Stimulated activated CD8-positive, alpha-beta memory T cell treated with anti-CD3 and anti-CD28 coated beads, Interleukin-12 subunit alpha, Interleukin-12 subunit beta, amount 100 ng/mL, for 1 hour (primary cell): Measurements from ENCODE around the gene TNFRSF1A.
"Not testable (repeated sequence)": the region's sequence is repeated elsewhere in the genome, so short reads cannot be mapped to it uniquely, and the experiment has no call there.

Experiments
- DNase-seq: peaks from one replicate; pipeline ENCODE4 v3.0.0-alpha.2; 2020; ENCODE audit warnings: low read depth

Gene TNFRSF1A

DNA sequence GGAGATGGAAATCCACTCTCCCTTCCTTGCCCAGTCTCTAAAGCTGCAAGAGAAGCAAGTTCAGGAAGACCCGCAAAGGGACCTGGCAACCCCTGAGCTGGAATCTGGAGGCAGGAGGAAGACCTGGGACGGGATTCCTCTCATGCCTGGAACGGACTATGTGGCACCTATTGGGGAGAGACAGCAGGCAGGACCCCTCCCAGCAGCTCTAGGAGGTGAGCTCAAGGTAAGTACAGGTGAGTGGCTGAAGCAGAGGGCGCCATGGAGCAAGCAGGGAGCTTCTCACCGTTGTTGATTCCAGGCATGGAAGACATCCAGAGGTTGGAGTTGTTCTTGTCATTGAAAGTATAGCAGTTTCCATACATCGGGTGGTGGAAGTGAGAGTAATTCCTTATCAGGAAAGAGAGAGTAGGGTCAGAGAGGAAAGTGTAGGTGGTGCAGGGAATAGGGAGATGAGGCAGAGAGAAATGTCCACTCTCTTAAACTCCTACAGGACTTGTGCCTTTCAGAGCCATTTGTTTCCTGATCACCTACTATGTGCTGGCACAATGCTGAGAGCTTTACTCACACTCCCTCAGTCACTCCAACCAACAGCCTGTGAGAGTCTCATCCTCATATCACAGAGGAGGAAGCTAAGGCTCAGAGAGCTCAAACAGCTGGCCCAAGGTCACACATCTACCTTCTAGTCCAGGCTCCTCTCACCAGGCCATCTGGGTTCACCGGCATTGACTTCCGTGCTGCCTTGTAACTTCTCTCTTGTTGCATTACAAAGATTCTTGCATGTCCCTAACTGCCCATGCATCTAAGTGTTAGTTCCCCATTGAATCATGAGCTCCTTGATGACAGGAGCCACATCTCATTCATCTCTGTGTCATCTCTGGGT is 13.9 kb upstream of the TNFRSF1A start:
- no peak for DNase-seq

DNA sequence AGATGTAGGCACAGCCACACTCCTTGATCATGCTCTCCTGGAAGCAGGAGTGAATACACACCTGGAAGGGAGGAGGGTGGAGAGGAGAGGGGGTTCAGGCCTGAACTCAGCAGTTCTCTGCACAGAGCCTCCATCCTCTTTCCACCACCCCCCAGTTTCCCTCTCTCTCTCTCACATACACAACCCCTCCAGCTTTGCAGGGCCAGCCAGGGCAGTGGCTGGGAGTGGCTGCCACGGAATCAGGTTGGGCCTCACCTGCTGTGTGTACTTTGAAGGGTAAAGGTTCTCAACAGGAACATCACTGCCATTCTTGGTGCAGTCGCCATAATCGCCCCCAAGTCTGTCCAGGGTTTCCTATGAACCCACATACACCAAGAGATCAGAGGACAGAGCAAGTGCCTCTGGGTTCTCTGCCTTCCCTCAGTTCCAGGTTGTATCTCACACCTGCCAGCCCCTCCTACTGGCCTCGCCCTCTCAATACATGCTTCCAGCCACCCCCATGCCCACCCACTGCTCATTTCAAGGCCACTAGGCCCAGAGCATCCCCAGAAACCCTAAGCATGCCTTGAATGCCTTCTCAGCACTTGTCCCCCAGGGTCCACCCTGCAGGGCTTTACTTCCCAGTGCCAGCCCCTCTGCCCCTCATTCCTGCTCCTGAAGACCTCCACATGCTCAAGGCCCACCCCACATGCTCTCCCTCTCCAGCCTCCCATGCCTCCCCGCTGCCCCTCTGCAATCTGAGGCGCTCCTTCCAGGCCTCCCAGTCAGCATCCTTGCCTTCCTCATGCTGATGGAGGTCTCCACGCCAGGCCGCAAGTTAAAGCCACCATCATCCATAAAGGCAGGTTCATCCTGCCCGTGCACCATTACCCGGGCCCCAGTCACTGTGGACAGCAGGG is 12.9 kb upstream of the TNFRSF1A start:
- DNase-seq, result no peak

DNA sequence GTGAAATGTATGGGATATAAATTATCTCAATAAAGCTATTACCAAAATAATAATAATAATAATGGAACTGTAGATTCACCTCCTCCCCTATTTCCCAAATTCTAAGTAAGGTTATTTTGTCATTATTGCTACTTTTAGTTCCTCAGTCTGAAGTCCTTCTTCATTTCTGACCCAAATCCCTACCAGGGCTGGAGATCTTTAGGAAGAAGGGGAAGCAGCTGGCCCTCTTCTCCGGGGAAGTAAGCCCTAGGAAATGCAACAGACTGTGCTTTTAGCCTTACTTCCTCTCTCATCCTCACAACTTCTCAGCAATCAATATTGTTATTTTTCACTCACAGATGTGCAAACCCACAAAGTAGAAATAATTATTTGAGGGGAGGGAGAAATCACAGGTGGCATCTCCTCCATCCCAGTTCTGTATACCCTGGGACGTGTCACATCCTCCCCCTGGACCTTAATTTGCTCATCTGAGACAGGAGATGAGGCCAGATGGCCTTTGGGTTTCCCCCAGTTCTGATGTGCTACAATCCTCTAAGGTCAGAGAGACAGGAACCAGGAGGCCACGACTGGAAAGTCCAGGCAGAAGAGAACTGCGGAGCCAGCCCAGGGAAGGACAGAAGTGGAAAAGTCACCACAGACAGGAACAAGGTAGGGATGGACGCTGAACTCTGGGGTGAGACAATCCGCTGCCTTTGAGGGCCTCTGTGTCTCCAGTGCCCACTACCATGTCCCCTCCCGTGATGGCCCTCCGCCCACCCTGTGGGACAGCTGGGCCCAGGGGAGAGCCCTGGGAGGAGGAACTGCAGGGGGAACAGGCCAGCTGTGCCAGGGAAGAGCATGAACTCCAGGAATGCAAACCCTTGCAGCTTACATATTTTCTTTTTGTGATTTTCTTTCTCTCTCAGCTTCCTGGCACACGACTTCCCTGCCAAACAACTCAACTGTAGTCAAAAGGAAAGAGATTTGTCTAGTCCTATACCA is 10.6 kb upstream of the TNFRSF1A start:
- DNase-seq, result no peak

DNA sequence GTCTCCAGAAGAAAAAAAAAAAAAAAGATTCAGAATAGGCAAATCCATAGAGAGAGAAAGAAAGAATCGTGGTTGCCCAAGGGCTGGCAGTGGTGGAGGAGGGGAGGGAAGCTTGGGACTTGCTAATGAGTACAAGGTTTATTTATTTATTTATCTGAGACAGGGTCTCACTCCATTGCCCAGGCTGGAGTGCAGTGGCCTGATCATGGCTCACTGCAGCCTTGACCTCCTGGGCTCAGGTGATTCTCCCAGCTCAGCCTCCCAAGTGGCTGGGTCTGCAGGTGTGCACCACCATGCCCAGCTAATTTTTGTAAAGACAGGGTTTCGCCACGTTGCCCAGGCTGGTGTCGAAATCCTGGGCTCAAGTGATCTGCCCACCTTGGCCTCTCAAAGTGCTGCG is 9.7 kb upstream of the TNFRSF1A start:
- no peak for DNase-seq

DNA sequence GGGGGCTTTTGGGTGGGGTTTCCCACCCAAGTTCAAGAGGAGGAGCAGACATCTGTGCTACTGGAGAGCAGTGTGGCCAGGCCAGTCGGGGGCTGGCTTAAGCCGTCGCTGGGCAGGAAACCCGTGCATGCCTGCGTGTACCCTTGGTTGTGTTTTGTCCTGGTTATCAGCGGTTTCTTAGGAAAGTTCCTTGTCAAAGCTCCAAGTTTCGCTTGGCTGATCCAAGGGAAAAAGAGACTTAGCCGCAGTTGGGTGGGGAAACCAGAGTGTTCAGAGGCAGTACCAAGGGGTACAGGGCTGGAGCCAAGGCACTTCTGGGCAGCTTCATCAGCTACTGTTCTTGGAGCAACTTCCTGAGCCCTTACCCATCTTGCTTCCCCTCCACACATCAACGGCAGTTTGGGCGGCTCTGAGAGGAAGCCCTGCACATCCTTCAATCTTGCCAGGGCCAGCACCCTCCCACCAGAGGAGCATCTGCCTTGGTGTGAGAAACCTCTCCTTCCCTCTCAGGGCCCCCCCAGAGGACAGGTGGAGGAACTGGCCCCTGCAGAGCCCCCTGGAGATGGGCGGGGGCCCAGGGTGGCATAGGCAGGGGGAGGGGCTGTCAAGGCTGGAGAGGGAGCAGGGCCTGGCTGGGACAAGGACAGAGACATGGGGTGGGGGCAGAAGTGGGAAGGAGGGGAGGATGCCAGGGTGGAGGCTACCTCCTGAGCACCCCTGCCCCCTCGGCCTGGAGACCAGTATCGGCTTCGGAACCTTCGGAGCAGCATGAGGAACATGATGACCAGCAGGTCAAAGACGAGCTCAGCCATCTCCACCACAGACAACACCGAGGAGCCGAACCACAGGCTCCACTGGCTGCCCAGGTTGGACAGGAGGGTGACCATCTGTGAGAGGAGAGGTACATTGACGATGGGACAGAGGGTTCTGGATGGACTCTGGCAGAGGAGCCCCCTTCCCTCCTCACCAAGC is 5.8 kb upstream of the TNFRSF1A start:
- DNase-seq, result no peak

DNA sequence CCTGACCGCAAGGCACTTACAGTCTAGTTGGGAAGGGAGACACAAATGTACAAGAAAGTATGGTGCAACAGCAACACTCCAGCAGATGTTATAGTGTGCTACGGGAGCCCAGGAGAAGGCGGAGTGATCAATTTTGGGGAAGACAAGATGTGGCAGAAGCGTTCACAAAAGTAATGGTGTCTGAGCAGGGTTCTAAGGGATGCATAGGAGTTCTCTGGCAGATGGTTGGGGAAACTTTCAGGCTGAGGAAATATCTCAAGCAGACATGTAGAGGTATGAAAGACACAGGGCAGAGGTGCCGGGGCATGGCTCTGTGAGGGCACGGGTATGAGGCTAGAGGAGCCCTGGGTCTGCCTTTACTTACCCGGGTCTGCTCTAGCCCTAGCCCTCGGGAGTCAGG is 5.1 kb upstream of the TNFRSF1A start:
- no peak for DNase-seq

DNA sequence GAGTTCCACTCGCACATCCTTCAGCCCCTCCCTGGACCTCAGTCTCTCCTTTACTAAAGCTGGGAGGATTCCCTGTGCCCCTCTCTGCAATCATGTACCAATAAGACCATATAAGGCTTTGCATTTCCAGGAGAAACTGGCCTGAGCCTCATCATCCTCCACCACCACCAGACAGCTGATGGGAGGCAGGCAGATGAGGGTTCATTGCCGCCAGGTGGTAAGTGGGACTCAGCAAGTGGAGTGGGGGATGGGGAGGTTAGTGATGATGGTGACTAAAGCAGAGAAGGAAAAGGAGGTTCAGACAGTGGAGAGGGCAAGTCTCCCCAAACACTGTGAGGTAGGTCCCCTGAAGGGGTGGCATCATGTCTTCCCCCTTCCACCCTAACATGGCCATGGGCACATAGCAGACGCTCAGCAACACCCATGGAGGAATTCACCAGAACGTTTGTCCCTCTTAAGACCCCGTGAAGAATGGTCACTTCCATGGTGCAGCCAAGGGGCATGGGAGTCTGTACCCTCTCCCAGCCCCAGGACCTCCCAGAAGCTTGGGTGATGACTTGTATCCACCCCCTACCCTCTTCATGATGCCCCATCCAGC is 4.5 kb upstream of the TNFRSF1A start:
- no peak for DNase-seq

DNA sequence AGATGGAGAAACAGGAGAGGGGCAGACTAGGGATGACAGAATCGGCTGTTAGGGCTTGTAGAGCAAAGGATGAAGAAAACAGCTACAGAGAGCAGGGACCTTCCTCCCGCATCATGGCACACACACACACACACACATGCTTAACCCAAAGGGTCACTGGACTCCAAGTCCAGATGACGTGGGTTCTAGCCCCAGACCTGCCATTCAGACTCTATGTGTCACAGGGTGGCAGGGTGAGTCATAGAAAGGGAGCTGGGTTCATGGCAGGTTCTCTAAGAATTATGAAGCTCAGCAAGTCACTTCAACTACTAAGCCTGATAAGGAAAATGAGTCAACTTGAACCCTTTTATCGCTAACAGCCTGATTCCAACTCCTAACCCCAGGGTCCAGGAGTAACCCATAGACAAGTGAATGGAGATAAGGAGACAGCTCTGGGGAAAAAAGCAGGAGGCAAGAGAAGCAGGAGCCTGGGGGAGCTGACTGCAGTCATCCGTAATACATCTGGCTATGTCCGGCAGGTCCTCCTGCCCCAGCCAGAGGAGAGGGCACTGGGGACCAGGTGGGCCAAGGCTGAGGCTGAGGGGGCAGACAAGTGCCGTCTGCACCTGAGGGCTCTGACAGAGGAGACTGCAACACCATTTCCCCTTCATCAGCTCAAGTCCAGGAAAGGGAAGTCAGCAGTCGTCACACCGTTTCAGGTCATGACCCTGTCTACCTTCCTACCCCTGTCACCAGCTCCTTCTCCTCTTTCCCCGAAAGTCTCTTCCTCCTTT is 3.6 kb upstream of the TNFRSF1A start:
- no peak for DNase-seq

DNA sequence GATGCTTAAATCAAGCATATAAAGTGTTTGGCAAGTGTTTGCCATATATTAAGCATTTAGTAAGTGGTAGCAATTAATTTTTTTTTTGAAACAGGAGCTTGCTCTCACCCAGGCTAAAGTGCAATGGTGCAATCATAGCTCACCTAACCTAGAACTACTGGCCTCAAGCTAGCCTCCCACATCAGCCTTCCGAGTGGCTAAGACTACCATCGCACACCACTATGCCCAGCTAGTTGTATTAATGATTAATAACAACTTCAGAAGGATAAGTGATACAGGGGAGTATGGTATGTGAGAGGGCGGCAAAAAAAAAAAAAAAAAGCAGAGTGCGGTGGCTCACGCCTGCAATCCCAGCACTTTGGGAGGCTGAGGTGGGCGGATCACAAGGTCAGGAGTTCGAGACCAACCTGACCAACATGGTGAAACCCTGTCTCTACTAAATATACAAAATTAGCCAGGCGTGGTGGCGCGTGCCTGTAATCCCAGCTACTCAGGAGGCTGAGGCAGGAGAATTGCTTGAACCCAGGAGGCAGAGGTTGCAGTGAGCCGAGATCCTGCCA is 2.3 kb upstream of the TNFRSF1A start:
- not testable (repeated sequence) for DNase-seq

DNA sequence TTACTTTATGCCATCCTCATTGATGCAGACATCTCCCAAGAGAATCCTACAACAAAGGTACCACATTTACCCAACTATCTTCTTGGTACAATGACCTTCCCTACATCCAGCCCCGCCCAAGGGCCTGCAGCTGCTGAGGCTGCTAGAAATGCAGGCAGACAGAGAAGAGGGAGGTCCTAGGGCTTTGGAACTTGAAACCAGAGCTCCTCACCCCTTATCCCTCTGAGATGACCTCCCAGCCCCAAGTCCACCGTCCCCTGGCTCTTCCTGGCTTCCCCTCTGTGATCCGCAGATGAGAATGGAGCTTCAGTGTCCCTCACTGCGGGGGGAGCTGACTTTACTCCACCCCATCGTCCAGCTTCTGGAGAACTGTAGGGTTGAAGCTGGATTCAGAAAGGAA is 1.6 kb upstream of the TNFRSF1A start:
- DNase-seq, result no peak

DNA sequence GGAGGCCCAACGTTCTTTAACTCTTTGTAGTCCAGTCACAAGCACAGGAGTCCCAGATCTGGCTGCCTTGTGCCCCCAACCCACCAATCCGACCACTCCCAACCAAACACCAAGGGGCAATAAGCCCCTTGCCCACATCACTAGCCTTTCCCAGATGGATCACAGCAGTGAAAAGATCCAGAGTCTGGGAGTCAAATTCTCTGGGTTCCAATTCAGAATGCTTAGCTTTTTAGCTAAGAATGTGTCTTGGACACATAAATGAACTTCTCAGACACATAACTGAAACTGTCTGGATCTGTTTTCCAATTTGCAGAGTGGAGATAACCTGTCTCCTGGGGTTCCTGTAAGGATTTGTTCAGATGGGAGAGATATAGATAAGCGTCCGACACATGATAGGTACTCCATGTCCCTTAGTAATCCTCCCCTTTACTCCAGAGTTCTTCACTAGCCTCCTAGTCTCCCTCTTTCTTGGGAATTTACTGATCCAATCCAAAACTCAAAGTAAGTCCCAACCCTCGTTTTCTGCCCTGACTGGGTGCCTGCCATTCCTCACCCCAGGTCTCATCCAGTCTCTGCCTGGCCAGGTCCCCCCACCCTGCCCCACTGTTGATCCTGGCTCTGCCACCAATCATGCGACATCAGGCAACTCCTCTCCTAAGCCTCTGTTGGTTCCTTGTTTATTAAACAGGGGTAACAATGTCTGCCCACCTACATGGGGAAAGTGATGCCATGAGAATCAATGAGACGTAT is 439 bp upstream of the TNFRSF1A start:
- no peak for DNase-seq

DNA sequence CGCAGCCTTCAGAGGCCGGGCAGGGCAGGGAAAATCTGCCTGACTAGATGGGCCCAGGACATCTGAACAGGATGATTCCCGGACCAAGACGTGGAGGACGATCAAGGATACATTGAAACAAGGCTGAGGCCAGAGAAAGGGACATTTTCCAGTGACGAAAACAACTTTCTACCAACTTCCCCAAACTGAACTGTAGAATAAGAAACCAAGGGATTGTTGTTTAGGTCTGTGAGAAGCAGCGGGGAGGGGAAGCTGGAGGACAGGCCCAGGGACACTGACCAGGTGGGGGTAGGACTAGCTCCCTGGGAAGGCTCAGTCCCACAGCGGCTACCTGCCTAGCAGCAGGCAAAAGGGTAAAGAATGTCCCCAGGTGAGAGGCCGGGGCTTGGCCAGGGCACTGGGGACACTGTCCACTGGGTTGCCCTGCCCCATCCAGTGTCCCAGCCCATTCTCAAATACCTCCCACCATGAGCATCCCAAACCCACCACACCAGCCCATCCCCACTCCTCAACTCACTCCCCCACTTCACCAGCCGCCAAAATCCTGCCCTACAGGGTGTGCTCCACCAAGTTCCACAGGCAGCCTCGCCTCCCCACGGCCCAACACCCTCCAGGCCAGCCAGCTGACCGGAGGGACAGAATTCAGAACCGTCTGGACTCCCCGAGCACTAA is 995 bp downstream of the TNFRSF1A start:
- no peak for DNase-seq

DNA sequence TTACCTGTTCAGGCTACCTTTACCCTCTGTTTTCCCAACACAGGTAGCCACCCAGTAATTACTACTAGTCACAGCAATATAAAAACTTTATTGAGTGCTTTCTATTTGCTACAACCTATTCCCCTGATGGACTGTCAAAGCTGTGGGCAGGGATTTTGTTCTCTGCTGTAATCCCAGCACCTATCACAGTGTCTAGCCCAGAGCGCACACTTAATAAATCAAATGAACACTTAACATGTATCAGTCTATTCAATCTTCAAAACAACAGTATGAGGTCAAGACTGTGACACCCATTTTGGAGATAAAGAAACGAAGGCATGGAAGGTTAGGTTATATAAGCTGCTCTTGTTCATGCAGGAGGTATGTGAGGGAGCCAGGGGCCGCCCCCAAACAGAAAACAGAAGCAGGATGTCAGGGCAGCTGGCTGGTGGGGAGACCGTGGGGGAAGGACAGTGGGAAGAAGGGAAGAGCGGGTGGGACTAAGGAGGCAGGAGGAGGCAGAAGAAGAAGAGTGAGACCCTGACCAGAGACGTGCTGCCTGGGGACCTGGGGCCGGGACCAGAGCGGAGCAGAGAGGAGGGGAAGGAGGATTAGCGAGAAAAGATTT is 1.7 kb downstream of the TNFRSF1A start:
- no peak for DNase-seq

DNA sequence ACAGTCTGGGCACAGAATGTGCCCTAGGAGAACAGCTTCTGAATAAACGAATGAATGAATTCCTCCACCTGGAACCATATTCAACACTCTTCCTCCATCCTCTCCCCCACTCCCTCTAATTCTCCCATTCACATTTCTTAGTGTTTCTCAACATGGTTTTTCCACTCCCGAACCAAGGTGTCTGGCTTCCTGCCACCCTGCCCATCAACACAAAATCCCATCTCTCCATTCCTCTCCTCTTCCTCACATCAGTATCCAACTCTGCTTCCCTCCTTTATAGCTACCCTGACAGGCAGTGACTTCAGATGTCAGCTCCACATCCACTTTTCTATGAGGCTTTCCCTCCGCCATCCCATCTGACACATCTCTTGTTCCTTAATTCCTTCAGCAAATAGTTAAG is 2.9 kb downstream of the TNFRSF1A start:
- DNase-seq, result no peak

DNA sequence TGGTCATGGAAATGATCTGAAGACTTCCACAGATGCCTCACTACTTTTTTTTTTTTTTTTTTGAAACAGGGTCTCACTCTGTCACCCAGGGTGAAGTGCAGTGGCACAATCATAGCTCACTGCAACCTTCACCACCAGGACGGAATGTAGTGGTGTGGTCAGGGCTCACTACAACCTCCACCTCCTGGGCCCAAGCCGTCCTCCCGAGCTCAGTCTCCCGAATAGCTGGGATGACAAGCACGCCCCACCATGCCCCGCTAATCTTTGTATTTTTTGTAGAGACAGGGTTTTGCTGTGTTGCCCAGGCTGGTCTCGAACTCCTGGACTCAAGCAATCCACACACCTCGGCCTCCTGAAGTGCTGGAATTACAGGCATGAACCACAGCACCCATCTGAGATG is 3.3 kb downstream of the TNFRSF1A start:
- not testable (repeated sequence) for DNase-seq

DNA sequence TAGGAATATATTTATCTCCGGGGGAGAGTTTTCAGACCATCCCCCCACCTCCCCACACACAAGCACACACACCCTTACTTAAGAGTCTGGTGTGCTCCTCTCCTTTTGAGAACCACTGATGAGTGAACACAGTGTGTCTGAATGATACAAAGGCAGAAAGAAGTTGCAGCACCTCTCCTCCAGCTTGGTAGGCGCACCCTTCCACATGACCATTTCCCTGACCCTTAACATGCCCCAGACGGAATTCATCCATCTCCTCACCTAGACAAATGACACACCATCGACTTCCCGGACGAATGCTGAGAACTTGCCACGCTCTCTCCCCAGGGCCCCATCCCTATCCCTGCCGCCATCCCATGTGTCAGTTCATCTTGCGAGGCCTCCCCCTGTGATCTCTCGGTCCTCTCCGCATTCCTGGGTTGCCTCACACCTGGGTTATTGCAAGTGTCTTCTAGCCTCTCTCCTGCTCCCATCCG is 3.9 kb downstream of the TNFRSF1A start:
- no peak for DNase-seq
